Effector memory CD8-positive, alpha-beta T cell (primary cell): ENCODE data around the gene SYT14.
A peak's percentile ranks its signal among the peaks of the same experiment; 100 is the strongest.

Experiments used
- ATAC-seq: fragments of 150-1000 bp; cut with Tn5 transposase; replicated peaks from 2 replicates; pipeline ENCODE4 v1.10.0; 2021; ENCODE audit warnings: mild to moderate bottlenecking, moderate library complexity
- DNase-seq, 3 experiments: peaks; one replicate each; pipeline ENCODE4 v3.0.0; 2021
- H3K27ac Mint-ChIP-seq, 2 donors: one replicate each; pipeline ENCODE4 v1.8.0; 2022; ENCODE audit warnings: mild to moderate bottlenecking in 2 of 2, mixed read lengths in 2 of 2, moderate library complexity in 2 of 2
- H3K27me3 Mint-ChIP-seq, 2 donors: one replicate each; pipeline ENCODE4 v1.8.0; 2022; ENCODE audit warnings: mixed read lengths in 2 of 2
- H3K36me3 Mint-ChIP-seq: one replicate; pipeline ENCODE4 v1.8.0; 2022; ENCODE audit warnings: mild to moderate bottlenecking, moderate library complexity, mixed read lengths; ENCODE audit not compliant: insufficient read depth
- H3K4me1 Mint-ChIP-seq, 2 donors: one replicate each; pipeline ENCODE4 v1.8.0; 2022; ENCODE audit warnings: low read depth in 2 of 2, mixed read lengths in 2 of 2
- H3K4me3 Mint-ChIP-seq, 2 donors: one replicate each; pipeline ENCODE4 v1.8.0; 2022; ENCODE audit warnings: mild to moderate bottlenecking in 2 of 2, mixed read lengths in 2 of 2, moderate library complexity in 2 of 2
- H3K9me3 Mint-ChIP-seq, 2 donors: one replicate each; pipeline ENCODE4 v1.8.0; 2022; ENCODE audit warnings: mixed read lengths in 2 of 2

SYT14 gene

GRCh38 chr1:210117198-210117597, 179.2 kb downstream of the SYT14 start:
- ATAC-seq (no peak), DNase-seq (no peak)
- Mint-ChIP-seq H3K27ac (no peak overlapping the region), H3K4me1 (no peaks in the 10 kb centered on the region), H3K9me3 (no peaks in the 10 kb centered on the region), H3K36me3 (no peaks in the 10 kb centered on the region), H3K27me3 (no peaks in the 10 kb centered on the region), H3K4me3 (no peak overlapping the region)

- Mint-ChIP-seq H3K4me1 (no peaks in the 10 kb centered on the region), H3K27me3 (no peaks in the 10 kb centered on the region), H3K9me3 (no peaks in the 10 kb centered on the region), H3K27ac (no peak overlapping the region), H3K36me3 (no peaks in the 10 kb centered on the region), H3K4me3 (no peak overlapping the region)
- DNase-seq (no peak), ATAC-seq (no peak)
Measured at GRCh38 chr1:210117681-210118170, 179.7 kb downstream of the SYT14 start.

GRCh38 chr1:210123383-210123782, 185.4 kb downstream of the SYT14 start:
- no peaks in the 10 kb centered on the region for H3K4me1 Mint-ChIP-seq
- H3K27ac Mint-ChIP-seq, result no peak overlapping the region
- DNase-seq (no peak), ATAC-seq (no peak)
- H3K36me3 Mint-ChIP-seq, result no peaks in the 10 kb centered on the region
- peaks cover 6% of the 10 kb centered on the region in 2 donors for H3K27me3 Mint-ChIP-seq
- no peak overlapping the region for H3K4me3 Mint-ChIP-seq
- no peaks in the 10 kb centered on the region for H3K9me3 Mint-ChIP-seq

- H3K27ac Mint-ChIP-seq, result no peak overlapping the region
- H3K4me1 Mint-ChIP-seq, result no peaks in the 10 kb centered on the region
- no peaks in the 10 kb centered on the region for H3K9me3 Mint-ChIP-seq
- no peak overlapping the region for H3K4me3 Mint-ChIP-seq
- H3K27me3 Mint-ChIP-seq, result peaks cover 6% of the 10 kb centered on the region in 2 donors
- DNase-seq (no peak), ATAC-seq (no peak)
- no peaks in the 10 kb centered on the region for H3K36me3 Mint-ChIP-seq
Measured at GRCh38 chr1:210123924-210124589, 186.0 kb downstream of the SYT14 start.

GRCh38 chr1:210124736-210125135, 186.7 kb downstream of the SYT14 start:
- ATAC-seq, result no peak
- H3K27me3 Mint-ChIP-seq, result peaks cover 6% of the 10 kb centered on the region in 2 donors
- H3K4me1 Mint-ChIP-seq, result no peaks in the 10 kb centered on the region
- H3K9me3 Mint-ChIP-seq, result no peaks in the 10 kb centered on the region
- H3K36me3 Mint-ChIP-seq, result no peaks in the 10 kb centered on the region
- no peak for DNase-seq
- no peak overlapping the region for H3K27ac Mint-ChIP-seq
- H3K4me3 Mint-ChIP-seq, result no peak overlapping the region

- H3K36me3 Mint-ChIP-seq, result no peaks in the 10 kb centered on the region
- H3K4me1 Mint-ChIP-seq, result no peaks in the 10 kb centered on the region
- H3K9me3 Mint-ChIP-seq, result no peaks in the 10 kb centered on the region
- H3K27me3 Mint-ChIP-seq, result peaks cover 6% of the 10 kb centered on the region in 2 donors
- ATAC-seq (no peak), DNase-seq (no peak)
- H3K27ac Mint-ChIP-seq, result no peak overlapping the region
- no peak overlapping the region for H3K4me3 Mint-ChIP-seq
Measured at GRCh38 chr1:210125143-210125542, 187.1 kb downstream of the SYT14 start.

- Mint-ChIP-seq H3K27me3 (peaks cover 6 to 17% of the 10 kb centered on the region in 2 donors), H3K9me3 (peaks cover 0 to 8% of the 10 kb centered on the region in 2 donors), H3K4me3 (no peak overlapping the region), H3K36me3 (no peaks in the 10 kb centered on the region), H3K27ac (no peak overlapping the region), H3K4me1 (no peaks in the 10 kb centered on the region)
- ATAC-seq (no peak), DNase-seq (no peak)
Measured at GRCh38 chr1:210129092-210129491, 191.1 kb downstream of the SYT14 start.

- H3K36me3 Mint-ChIP-seq, result no peaks in the 10 kb centered on the region
- ATAC-seq, result no peak
Measured at GRCh38 chr1:210129759-210130158, 191.7 kb downstream of the SYT14 start.

GRCh38 chr1:210132582-210132981, 194.6 kb downstream of the SYT14 start:
- Mint-ChIP-seq H3K4me3 (no peak overlapping the region), H3K27me3 (peaks cover 12 to 19% of the 10 kb centered on the region in 2 donors), H3K4me1 (no peaks in the 10 kb centered on the region), H3K9me3 (peaks cover 0 to 8% of the 10 kb centered on the region in 2 donors), H3K27ac (no peak overlapping the region), H3K36me3 (no peaks in the 10 kb centered on the region)
- ATAC-seq, result no peak
- DNase-seq, result no peak

More at GRCh38 chr1:210129759-210130158, 191.7 kb downstream of the SYT14 start:
- Mint-ChIP-seq H3K4me1 (no peaks in the 10 kb centered on the region), H3K9me3 (peaks cover 0 to 8% of the 10 kb centered on the region in 2 donors), H3K27me3 (peaks cover 6 to 17% of the 10 kb centered on the region in 2 donors), H3K4me3 (no peak overlapping the region), H3K27ac (no peak overlapping the region)
- DNase-seq, result no peak

- Mint-ChIP-seq H3K27ac (no peak overlapping the region), H3K36me3 (no peaks in the 10 kb centered on the region), H3K9me3 (no peaks in the 10 kb centered on the region), H3K27me3 (peaks cover 29 to 34% of the 10 kb centered on the region in 2 donors), H3K4me3 (no peak overlapping the region), H3K4me1 (no peaks in the 10 kb centered on the region)
- DNase-seq (peak; percentile 8 to 26 (median 21)), ATAC-seq (no peak)
Measured at GRCh38 chr1:210143465-210144062, 205.5 kb downstream of the SYT14 start.

GRCh38 chr1:210144736-210145135, 206.7 kb downstream of the SYT14 start:
- DNase-seq (no peak), ATAC-seq (no peak)
- Mint-ChIP-seq H3K4me1 (no peaks in the 10 kb centered on the region), H3K36me3 (no peaks in the 10 kb centered on the region), H3K4me3 (no peak overlapping the region), H3K27ac (no peak overlapping the region), H3K9me3 (no peaks in the 10 kb centered on the region), H3K27me3 (peaks cover 29 to 34% of the 10 kb centered on the region in 2 donors)

- Mint-ChIP-seq H3K27ac (no peak overlapping the region), H3K4me3 (no peak overlapping the region), H3K9me3 (no peaks in the 10 kb centered on the region), H3K27me3 (peaks cover 0 to under 1% of the 10 kb centered on the region in 2 donors), H3K4me1 (no peaks in the 10 kb centered on the region), H3K36me3 (no peaks in the 10 kb centered on the region)
- ATAC-seq, result no peak
- DNase-seq, result no peak
Measured at GRCh38 chr1:210151052-210151672, 213.1 kb downstream of the SYT14 start.

GRCh38 chr1:210159211-210159610, 221.2 kb downstream of the SYT14 start:
- H3K4me1 Mint-ChIP-seq, result no peaks in the 10 kb centered on the region
- peaks cover 0 to 14% of the 10 kb centered on the region in 2 donors for H3K27me3 Mint-ChIP-seq
- no peak overlapping the region for H3K4me3 Mint-ChIP-seq
- H3K36me3 Mint-ChIP-seq, result no peaks in the 10 kb centered on the region
- DNase-seq (no peak), ATAC-seq (no peak)
- no peaks in the 10 kb centered on the region for H3K9me3 Mint-ChIP-seq
- no peak overlapping the region for H3K27ac Mint-ChIP-seq

- Mint-ChIP-seq H3K4me1 (no peaks in the 10 kb centered on the region), H3K36me3 (no peaks in the 10 kb centered on the region), H3K27me3 (peaks cover 9 to 27% of the 10 kb centered on the region in 2 donors), H3K4me3 (no peak overlapping the region), H3K9me3 (no peaks in the 10 kb centered on the region), H3K27ac (no peak overlapping the region)
- DNase-seq, result no peak
- ATAC-seq, result no peak
Measured at GRCh38 chr1:210170220-210170619, 232.2 kb downstream of the SYT14 start.
